HG03558 (cell line): ENCODE data around the gene GDF9.

Source experiments
- ATAC-seq: cut with Tn5 transposase; IDR thresholded peaks from one replicate; pipeline ENCODE4 v1.9.1; 2021; ENCODE audit warnings: moderate number of reproducible peaks; ENCODE audit not compliant: unreplicated experiment; ENCODE audit errors: extremely low read depth

Gene GDF9

DNA sequence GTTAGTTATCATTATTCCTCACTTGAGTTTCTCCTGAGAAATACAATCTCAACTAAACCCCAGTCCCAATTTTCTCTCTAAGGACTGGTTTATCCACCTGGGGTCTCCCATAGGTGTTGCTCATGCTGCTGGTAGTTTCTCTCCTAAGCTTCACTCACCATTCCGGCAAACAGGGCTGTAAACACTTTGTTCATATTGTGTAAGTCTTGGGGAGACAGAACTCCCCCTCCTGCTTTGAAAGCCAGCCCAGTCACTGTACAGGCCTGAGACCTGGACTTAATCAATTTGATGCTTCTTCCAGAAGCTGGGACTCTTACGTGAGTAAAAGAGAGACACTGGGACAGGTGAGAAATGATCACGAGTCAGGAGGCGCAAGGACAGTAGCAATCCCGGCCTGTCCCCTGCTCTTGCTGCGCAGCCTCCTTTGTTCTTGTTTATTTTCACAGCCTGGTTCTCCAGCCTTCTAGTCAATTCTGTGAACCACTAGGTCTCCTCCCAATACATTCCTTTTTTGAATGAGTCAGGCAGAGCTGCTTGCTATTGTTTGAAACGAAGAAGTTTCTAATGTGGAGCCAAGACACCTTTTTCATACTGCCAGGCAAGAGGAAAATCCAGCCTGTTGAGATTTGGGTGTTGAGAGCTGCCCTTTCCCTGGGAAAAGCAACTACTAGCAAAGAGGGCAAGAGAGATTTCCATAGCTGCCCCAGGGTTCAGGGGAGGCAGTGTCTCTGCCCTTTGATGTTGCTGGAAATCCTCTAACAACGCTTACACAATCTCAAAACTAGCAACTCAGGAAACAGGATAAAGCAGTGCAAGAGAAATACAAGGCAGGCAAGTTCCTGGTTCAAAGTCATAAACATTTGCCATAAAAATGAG lies 26.6 kb downstream of the GDF9 start:
- no peak for ATAC-seq

DNA sequence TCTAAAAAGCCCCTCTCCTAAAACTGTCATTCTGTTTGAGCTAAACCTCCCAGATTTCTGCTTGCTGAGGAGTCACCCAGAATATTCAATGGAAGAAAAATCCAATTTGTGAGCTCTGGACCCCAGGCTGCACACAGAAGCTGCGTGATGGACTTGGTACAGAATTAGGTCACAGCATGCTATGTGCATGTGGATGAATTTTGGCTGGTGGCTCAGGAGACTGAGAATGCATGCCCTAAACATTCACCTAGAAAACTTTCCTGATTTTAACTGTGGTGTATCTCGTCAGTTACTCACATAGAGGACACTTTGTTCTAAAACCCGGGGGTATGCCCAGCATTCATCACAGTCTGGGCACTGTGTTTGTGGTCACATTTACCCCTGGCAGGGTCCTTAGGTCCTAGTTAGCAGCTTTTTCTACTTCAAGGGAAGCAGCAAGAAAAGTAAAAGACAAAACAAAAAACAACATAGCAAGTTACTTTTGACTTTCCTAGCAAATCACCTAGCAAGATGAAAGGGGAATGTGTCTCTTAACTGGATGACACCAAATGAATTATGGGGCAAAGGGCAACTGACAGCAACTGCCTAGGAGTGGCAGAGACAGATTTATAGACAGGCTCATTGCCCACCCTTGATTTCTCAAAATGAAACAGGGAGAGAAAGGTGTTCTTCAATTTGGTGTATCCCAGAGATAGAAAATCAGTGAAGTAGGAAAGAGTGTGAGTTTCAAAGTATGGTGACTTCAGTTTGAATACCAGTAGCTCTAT lies 27.6 kb downstream of the GDF9 start:
- ATAC-seq = no peak

DNA sequence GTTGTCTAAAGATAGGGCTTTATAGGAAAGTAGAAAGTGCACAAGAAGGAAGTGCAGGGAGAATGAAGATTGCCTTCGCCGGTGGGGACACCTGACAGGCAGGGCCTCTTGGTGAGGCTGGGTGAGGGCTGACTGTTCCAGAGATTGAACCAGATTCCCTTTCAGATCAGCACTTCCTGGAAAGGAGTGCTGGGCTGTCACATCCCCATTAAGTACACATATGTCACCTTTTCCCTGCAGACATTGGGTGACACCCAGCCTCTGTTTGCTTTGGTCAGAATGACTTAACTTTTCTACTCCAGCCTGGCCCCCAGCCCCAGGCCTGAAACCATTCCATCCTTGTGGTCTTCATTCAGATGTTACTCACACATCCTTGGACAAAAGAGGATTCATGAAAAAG lies 28.4 kb downstream of the GDF9 start:
- no peak for ATAC-seq

DNA sequence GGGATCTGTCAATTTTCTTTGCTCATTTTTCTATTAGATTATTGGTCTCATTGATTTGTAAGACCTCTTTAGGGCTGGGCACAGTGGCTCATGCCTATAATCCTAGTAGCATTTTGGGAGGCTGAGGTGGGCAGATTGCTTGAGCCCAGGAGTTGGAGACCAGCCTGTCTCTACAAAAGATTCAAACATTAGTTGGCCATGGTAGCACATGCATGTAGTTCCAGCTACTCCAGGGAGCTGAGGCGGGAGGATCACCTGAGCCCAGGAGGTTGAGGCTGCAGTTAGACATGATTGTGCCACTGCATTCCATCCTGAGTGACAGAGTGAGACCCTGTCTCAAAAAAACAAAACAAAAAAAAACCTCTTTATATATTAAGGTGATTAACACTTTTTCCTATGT lies 29.4 kb downstream of the GDF9 start:
- ATAC-seq = no peak

DNA sequence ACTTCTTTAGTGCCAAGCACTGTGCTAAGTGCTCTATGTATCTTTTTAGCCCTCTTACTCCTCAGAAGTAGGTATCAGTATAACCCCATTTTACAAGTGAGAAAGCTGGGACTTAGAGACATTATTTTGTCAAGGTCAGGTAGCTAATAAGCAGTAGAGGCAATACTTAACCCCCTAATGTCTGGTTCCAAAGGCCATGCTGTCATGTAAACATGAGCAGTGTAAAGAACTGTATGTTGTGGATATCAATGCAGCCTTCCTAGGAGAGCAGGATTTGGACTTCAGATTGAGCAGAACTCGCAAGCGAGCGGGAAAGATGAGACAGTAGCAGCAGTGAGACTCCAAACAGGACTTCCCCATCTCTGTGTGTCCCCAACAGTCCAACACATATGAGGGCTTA lies 32.2 kb downstream of the GDF9 start:
- no peak for ATAC-seq

DNA sequence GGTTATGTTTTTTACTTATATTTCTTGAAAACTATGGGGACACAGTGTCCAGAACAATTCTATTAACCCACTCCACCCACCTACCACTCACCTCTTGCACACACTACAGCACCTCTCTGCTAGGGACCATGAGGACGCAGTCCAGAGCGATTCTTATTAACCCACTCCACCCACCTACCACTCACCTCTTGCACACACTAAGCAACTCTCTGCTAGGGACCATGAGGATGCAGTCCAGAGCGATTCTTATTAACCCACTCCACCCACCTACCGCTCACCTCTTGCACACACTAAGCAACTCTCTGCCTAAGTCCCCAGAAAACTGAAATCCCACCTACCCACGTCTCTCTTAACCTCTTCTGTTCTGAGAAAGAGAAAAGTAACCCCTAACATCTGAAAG lies 33.7 kb downstream of the GDF9 start:
- no peak for ATAC-seq

DNA sequence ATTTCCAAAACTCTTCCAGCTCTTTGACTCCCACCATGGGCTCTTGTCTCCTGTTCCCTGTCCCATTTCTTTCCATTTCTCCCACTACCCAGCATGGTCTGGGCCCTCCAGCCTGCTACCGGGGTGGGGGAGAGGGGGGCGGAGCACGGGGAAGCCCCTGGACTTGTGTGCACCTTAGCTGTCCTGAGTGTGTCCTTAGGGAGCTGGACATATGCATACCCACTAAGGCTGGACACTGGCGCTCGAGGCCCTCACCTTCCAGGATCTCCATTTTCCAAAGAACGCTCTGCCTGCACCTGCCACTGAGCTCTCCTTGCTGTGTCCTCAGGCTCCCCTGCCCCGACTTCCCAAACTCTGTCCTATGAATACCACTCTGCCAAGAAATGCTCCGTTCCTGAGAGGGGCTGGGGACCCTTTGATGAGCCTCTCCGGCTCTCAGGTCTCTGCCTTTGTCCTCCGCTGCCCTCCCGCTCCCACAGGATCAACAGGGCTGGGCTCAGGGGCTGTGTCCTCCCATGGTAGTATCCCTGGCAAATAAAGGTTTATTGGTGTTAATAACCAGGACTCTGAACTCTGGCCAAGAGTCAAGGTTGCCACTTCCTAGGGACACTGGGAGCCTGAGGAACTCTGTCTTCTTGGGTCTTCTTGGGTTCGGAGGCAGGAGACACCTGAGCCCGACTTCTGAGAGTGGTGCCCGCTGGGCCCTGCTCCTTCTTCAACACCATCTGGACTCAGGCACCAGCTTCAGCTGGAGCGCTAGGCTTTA lies 35.0 kb downstream of the GDF9 start:
- ATAC-seq = no peak

DNA sequence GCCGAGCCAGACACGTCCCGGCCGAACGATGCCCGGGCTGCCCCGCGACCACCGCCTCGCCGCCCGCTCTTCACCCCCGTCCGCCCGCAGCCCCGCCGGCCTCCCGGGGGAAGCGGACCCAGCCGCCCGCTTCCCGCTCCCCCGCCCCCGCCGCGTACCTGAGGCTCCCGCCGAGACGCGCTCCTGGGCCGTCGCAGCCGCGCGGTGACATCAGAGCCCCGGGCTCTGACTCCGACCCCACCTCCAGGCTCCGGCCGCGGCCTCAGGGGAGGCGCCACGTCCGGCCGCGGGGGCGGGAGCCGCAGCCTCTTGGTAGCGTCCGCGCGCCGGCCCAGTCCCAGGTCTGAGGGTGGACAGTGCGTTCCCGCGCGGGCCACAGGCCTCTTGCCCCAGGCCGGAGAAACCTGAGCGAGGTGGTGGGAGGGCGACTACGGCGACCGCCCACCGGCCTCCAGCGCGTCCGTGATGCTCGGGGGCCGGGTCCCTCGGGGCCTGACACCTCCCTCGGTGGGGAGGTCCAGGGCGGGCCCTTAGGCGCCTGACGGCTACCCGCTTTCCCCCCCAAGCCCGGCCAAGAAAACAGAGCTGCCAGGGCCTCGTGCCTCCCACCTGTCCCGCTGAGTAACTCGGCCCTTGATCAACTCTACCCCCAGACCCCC lies 35.7 kb downstream of the GDF9 start, which contains the start of gene SHROOM1:
SHROOM1 (minus strand) TSS at position 212 of the 659 bp plus-strand sequence. CDS start 4,507 bp downstream, outside the sequence.
- ATAC-seq = no peak

DNA sequence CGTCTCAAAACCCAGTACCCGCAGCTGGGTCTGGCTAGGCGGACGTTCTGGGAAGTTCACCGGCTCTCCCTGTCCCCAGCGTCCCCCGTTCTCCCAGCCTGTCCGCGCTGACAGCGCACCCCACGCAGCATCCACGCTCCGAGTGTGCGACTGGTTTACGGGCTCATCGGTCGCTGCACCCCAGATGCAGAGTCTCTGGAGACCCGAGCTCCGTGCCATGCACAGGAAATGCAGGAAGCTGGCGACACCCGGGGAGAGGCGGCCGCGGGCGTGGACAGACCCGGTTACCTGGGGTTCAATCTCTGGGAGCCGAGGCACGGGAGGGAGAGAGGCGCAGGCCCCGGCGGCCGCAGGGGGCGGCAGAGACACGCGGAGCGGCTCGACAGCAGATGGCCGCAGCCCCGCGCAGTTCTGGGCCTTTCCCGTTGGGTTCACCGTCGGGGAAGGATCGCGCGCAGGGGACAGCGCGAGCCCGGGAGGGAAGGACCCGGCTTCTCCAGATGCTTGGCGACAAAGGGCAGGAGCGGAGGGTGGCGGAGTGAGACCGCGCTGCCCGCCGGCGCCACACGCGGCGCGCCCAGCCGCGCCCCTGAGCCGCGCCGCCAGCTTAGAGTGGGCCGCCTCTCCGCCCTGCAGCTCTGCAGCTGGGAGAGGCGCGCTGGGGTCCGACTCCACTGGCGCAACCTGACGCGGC lies 36.4 kb downstream of the GDF9 start:
- ATAC-seq = no peak

DNA sequence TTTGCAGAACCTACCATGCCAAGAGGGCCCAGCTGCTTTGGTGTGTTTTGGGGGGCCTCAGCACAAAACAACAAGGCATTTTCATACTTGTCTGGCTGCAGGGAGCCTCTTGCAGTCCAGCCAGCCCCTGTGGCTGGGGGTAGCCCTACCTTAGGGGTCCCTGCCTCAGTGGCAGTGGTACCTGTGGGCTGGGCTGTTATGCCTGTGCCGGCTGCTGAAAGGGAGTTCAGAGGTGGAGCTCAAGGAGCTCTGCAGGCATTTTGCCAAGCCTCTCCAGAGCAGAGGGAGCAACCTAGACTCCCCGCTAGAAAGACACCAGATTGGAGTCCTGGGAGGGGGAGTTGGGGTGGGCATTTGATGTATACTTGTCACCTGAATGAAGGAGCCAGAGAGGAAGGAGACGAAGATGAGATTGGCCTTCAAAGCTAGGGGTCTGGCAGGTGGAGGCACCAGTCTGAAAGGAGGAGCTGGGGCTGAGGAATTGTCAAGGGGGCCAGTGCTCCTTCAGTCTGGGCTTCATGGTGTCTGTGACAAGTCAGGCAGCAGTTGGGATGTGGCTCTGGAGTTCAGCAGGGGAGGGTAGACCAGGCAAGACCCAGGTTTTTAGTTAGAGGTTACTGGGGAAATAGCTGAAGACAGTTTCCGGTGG lies 37.3 kb downstream of the GDF9 start:
- ATAC-seq = no peak

DNA sequence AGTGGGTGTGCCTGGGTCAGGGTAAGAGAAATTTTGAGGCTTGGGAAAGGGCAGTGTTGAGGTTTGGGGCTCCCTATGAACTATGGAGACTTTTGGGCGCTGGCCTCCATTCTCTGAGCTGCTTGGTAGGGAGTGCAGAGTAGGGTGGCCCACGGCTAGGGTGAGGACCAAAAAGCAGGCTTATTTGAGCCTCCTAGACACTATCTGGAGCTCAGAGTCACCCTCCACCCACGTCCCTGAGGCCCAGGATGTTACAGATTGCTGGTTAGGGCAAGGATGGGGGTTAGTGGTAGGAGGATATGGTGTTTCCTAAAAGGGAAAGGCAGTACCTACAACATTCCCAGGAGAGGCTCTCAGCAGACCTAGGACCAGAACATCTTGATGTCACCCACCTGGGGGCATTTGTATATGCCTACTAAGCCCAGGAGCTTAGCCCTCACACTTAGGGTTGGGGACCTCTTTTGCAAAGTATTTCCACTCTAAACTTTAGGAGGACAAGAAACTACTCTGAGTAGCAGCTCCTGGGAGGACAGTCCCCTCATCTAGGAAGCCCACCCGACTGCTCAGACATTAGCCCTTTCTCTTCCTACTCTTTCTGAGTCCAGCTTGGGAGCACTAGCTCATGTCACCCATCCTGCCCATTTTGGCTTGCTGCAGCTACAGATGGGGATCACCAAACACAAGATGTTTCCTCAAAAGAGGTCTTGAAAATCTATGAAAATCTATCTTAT lies 38.2 kb downstream of the GDF9 start:
- ATAC-seq = no peak

DNA sequence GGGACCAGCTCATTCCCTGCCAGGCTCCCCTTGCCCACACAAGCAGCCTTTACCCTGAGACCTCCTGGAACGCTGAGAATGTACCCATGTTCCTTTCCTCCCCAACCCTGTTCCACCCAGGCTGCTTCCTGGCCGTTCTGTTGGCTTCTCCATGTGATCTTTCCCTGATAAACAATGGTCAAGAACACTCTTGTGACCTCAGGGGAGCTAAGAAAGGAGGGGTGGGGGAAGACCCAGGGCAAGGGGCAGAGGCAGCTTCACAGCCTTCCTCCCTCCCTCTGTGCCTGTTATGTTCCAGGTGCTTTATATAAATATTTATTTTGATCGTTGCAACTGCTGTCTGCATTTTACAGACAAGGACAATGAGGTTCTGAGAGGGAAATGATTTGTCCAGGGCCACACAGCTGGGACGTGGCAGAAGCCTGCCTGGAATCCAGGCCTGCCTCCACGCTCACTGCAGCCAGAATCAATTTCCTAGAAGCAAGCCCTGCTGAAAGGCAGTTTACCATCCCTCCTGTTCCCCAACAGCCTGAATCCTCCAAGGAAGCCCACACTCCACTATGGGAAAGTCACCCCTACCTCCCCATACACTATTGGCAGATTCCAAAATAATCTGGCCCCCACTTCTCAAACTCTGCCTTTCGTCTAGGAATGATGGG lies 39.7 kb downstream of the GDF9 start:
- ATAC-seq = no peak

DNA sequence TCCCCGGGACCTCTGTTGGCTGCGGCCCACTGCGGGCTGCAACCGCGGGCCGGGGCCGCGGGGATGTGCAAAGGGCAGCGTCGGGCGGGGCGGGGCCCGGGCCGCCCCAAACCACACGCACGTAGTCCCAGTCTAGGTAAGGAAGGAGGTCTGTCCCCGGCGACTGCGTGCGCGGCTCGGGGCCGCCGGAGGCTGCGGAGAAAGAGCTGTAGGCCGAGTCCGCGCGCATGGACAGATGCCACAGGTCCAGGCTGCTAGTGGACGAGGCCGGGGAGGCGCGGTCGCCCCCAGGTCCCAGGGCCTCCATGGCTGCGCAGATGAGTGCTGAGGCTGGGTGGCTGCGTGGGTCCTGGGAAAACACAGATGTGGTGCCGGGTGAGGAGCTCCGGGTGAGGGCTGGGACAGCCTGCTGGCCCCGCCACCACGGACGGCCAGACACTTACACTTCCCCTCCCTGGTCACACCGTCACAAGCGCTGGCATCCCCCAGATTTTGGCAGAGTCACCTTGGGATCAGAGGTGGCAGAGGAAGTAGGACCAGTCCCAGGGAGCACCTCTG lies 40.4 kb downstream of the GDF9 start:
- no peak for ATAC-seq

DNA sequence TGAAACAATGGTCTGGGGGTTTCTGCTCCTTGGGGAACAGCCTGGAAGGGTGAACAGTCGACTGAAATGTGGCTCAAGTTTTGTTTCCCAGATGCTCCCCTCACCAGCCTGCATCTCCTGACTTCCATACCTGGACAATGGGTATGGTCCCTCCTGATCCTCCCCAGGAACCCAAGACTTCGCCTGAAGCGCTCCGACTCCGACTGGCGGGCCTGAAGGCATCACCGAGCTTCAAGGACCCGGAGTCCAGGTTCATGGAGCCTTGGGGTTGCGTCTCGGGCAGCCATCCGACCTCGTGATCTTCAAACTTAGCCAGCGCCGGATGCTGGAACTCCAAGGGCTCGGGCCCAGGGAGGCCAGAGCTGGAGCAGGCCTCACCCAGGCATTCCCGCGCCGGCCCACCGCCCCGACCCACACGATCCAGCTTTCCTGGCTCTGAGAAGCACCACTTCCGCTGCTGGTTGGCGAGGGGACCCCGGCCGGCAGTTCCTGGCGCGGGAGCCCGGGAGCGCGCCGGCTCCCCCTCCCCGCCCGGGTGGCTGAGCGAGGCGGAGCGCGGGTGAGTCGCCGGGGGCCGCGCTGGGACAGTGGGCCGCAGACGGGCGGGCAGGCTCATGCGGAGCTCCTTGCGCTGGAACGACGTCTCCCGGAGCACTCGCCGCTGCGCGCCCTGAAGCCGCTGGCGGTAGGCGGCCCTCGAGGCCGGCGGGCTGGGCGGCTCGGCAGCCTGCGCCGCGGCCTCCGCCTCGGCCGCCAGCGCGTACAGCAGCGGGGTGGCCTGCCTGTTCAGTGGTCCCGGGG lies 41.0 kb downstream of the GDF9 start:
- ATAC-seq = no peak

DNA sequence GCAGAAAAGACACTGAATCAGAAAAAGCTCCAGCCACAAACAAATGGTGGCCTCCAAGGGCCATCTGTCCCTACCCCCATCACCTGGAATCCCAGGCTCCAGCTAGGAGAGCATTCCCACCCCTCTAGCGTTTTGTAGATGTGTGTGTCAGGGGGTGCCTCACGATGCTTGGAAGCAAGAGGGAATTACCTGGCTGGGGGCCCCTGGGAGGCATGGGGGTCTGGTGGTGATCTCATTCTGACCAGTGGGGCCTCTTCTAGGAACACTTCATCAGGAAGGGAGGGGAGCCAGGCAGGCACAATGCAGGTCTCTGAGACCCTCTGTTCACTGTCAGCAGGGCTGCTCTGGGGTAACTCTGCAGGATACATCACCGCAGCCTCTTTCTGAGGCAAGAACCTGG lies 41.8 kb downstream of the GDF9 start:
- ATAC-seq = no peak

DNA sequence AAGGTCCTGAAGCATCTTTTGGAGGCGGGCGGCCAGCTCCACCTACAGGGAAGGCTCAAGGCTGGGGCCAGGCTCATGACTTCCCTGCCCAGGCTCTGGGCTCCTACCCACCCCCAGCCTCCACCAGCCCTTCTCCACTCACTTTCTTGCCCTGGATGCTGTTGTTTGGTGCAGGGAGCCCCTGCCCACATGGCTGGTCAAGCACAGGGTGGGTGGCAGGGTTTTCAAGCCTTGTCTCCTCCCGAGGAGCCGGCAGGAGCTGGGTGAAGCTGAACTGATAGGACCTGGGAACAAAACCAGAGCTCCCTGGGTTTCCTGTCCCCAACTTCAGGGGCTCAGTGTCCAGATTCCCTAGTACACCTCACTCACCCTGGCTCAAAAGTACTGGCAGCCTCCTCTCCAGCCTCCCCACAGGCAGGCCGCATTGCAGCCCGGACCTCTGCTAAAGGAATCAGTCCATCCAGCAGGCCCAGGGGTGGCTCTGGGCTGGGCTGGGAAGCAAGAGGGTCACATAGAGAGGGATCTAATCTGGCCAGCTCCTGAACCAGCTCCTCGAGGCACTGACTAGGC lies 42.7 kb downstream of the GDF9 start:
- ATAC-seq = no peak
